Lower leg skin (tissue), 3 donors: ENCODE results near the gene SPATA2.

Experiments
- CTCF ChIP-seq, 3 donors: fragments of 450-650 bp; IDR thresholded peaks; one replicate each; pipeline ENCODE4 v1.5.1; 2016; ENCODE audit warnings: antibody characterized with exemption in 3 of 3, mild to moderate bottlenecking in 3 of 3, moderate library complexity in 2 of 3
- POLR2A ChIP-seq, 2 donors: fragments of 450-650 bp; IDR thresholded peaks; one replicate each; pipeline ENCODE4 v1.6.1; 2016 to 2017; ENCODE audit warnings: antibody characterized with exemption in 2 of 2, mild to moderate bottlenecking in 1 of 2, moderate library complexity in 1 of 2

GRCh38 chr20:49854190-49854875 is 61.0 kb downstream of the SPATA2 start:
- TF ChIP-seq CTCF (IDR thresholded peaks at IDR 0.05) (no peak), POLR2A (IDR thresholded peaks at IDR 0.05) (no peak)
